CD4-positive, alpha-beta T cell treated with Interferon gamma for 1 hour (primary cell): ENCODE measurements around the gene RASA3.
"Not testable (repeated sequence)": the region's sequence is repeated elsewhere in the genome, so short reads cannot be mapped to it uniquely, and the experiment has no call there.

Experiments used
- DNase-seq: peaks from one replicate; pipeline ENCODE4 v3.0.0-alpha.2; 2020

RASA3 gene

DNA sequence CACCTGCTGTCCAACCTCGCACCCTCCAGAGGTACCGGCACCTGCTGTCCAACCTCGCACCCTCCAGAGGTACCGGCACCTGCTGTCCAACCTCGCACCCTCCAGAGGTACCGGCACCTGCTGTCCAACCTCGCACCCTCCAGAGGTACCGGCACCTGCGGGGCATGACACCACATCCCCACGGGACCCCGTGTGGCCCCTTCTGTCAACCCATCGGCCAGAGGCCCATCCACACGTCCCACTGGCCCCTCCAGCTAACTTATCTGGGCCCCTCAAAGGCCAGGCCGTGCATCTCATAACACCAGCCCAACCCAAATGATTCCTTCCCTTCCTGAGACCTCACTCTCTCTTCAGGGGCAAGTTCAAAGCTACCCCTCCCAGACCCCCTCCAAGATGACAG is 6.3 kb downstream of the RASA3 start:
- DNase-seq: not testable (repeated sequence)

- DNase-seq: no peak
These were observed 6.8 kb downstream of the RASA3 start for GRCh38 chr13:114125589-114125988.

- peak; percentile 60 for DNase-seq
These were observed 7.5 kb downstream of the RASA3 start for GRCh38 chr13:114124921-114125320.

DNA sequence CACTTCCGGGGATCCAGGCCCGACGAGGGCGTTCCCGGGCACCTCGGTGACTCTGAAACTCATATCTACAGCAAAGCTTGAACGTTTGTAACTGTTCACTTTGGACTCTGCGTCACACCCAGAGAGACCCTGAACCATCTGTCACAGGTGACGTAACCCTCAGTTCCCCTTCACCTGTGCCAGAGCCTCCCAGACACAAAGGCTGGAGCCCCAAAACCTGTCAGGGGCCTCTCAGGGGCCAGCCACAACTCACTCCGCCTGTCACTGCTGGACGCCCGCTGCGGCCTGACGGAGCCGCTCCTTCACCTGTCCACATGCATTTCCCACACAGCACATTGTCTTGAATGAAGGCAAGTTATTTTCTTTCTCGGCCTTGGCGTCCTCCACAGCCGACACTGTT is 8.0 kb downstream of the RASA3 start:
- no peak for DNase-seq

- no peak for DNase-seq
These were observed 8.5 kb downstream of the RASA3 start for GRCh38 chr13:114123876-114124275.

DNA sequence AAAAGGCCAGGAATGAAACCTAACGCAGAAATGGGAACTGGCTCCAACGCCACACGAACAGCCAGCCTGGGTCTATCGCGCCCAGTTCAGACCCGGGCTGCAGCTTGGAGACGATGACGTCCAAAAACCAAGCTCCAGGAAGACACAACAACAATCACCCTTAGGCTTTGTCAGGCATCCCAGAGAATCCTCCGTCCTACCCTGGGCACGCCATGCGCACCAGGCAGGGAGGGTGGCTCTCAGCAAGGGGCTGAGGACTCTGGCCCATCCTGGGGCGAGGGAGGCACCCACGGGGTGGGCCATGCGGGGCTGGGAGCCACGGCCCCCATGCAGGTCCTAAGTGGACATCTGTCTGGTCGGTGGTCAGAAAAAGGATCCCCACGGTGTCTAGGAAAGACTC is 9.0 kb downstream of the RASA3 start:
- no peak for DNase-seq

GRCh38 chr13:114122591-114123211 is 9.7 kb downstream of the RASA3 start:
- no peak for DNase-seq

GRCh38 chr13:114122127-114122511 is 10.3 kb downstream of the RASA3 start:
- no peak for DNase-seq

GRCh38 chr13:114121496-114122126 is 10.8 kb downstream of the RASA3 start:
- no peak for DNase-seq

- no peak for DNase-seq
These were observed 11.4 kb downstream of the RASA3 start for GRCh38 chr13:114121031-114121430.

DNA sequence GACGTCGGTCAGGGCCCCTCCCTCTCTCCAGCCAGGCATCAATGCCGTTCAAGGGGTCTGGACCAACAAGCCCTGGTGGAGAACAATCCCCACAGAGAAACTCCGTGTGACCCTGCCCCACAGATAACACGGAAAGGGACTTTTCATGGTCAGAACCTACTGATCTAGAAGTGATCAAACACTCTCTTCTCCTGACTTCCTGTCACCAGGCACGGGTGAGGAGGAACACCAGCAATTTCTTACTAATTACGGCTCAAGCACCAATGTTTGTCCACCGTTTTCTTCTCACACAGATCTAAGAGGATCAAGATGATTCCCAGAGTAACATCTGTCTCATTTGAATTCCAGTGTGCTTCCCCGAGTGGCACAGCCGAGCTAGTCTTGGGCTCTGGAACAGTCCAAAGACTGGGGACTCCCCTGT is 11.8 kb downstream of the RASA3 start:
- DNase-seq: no peak

DNA sequence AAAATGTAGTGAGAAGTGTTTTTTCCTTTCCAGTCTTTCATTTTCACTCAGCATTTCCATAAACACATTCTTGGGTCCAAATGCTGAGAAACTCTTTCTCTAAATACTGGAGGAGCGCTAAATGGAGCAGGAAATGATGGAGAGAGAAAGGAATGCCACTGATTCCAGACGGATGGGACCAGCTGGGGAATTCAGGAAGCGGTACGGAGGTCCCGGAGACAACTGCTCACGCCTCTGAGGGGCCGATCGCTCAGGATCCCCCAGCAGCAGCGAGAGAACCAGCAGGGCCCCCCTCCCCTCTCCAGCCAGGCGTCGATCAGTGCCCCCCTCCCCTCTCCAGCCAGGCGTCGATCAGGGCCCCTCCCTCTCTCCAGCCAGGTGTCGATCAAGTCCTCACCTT is 13.2 kb downstream of the RASA3 start:
- DNase-seq: no peak

DNA sequence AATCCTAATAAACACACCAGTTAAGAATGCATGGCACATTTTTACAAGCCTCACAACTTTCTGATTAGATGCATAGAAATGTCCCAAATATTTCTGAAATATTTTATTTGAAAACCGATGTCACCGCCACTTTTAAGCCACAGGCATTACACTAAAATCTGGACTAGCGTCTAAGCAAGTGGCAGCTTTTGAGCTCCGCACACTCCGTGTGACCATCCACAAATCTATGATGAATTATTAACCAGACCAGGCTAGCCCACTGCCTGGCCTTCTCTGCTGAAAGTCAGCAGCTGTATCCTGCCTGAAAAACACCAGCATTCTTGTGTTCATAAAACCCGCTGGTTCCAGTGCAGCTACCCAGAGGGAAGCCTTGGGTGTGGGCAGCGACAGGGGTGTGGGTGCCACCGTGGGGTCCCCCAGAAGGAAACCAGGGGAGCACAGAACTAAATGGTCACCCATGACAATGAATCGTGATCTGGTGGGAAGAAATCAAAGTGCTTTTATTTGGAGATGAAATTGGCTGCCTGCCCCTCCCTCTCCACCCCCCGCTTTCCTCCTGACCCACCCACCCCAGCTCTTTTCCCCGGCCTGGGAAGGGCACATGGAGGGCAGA is 13.8 kb downstream of the RASA3 start:
- DNase-seq: no peak

- no peak for DNase-seq
These were observed 14.3 kb downstream of the RASA3 start for GRCh38 chr13:114118086-114118485.

GRCh38 chr13:114117341-114117874 is 15.0 kb downstream of the RASA3 start:
- not testable (repeated sequence) for DNase-seq

GRCh38 chr13:114116734-114117133 is 15.7 kb downstream of the RASA3 start:
- DNase-seq: no peak

DNA sequence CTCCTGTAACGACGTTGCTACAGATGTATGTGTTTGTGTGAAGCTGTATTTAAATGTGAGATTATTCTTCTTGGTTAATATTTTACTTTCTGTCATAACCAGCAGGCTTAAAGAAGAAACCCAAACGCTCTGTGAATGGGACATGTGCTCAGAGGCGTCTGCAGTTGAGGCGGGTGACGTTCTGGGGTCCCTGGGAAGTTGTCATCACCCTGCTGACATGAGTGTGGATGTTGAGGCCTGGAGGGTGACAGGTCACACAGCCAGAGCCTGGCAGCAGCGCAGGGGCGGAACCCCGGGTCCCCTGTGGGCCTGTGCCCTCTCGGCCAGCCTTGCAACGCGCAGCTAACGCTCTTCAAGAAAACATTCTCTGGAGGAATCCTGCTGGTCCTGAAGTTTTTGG is 16.6 kb downstream of the RASA3 start:
- no peak for DNase-seq

GRCh38 chr13:114115191-114115671 is 17.2 kb downstream of the RASA3 start:
- peak; percentile 71 for DNase-seq

DNA sequence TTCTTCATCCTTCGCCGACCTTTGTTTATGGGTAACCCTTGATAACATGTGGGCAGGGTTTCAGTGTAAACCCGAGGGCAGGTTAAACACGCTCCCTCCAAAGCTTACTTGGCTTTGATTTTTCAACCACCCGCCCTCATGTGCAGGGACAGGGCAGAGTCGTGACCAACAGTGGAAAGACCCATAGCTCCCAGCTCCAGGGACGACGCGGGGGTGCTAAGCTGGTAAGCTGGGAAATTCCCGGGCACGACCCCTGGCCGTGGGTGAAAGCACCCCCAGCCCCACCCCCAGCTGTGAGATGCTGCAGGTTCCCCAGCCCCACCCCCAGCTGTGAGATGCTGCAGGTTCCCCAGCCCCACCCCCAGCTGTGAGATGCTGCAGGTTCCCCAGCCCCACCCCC is 17.8 kb downstream of the RASA3 start:
- DNase-seq: not testable (repeated sequence)

DNA sequence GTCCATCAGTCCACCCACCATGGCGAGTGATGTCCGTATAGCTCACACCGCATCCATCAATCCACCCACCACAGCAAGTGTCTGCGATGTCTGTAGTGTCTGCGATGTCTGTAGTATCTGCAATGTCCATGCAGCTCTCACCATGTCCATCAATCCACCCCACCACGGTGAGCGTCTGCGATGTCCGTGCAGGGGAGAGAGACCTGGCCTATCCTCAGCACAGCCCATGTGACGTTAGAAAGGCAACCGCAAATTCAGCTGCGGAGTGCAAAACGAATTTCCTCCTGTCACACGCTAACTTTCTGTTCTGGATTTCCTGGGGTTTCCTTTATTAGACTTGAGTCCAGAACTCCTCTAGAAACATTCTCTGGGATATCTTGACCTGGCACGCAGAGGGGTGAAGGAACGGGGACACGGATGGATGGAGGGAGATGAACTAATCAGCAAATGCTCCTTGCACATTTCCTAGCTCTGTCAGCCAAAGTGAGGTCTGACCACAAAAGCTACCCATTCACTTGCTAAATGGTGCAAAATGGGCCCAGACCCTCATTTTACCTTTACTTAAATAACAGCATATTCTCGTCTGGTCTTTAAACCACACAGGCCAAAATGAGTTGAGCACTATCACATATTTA is 18.3 kb downstream of the RASA3 start:
- DNase-seq: no peak

DNA sequence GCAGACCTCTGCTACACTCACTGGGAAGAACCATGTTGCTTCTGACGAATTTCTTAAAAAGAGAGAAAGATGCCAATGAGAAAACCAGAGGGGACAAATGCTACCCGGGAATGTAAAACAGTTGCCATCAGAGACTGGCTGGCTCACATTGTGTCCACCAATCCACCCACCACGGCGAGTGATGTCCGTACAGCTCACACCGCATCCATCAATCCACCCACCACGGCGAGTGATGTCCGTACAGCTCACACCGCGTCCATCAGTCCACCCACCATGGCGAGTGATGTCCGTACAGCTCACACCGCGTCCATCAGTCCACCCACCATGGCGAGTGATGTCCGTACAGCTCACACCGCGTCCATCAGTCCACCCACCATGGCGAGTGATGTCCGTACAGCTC is 19.0 kb downstream of the RASA3 start:
- not testable (repeated sequence) for DNase-seq

GRCh38 chr13:114112826-114113322 is 19.5 kb downstream of the RASA3 start:
- DNase-seq: no peak

DNA sequence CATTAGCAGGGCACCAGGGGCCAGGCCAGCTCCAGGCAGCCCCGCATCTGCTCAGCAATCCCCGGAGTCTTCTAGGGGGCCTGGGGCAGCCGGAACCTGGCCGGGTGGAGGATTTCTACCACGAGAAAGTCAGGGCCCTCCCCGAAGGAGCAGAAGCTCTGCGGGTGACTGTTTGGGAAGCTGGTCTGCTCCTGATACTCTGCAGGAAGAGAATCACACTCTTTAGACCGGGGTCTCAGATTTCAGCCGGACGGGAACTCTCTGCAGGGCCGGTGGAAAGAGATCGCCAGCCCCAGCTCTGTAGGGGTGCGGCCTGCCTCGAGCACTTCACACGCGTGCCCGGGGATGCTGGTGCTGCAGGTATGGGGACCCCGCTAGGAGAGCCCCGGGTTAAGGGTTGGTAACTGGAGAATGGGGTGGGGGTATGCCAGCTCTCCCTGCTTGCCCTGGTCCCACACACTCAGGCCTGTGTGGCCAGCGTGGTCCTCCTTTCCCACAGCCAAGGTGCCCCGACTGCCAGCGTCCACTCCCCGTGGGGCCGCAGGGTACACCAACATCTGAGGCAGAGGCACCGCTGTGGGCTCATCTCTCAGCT is 20.1 kb downstream of the RASA3 start:
- no peak for DNase-seq
